HepG2 (cell line): ENCODE data around the gene GJC1. TPM values are rescaled to one million over a fixed set of nuclear protein-coding genes. Genes with fewer than 3 reads are reported as not detected.

Experiments used
- ATAC-seq: fragments of 200-7000 bp; cut with Tn5 transposase; 3 replicates; pipeline ENCODE4 v1.9.1; 2020; ENCODE audit warnings: mild to moderate bottlenecking, moderate library complexity
- BruUV-seq: library from RNA; stranded (reverse); fragments of 400-500 nt; replicated peaks from 2 replicates; lab custom pipeline; 2021; lab: Mats Ljungman, UMichigan
- CTCF ChIA-PET: fragments of 300-600 bp; formaldehyde crosslinking; extraction: SDS; loops from one replicate; lab custom pipeline; 2021; ENCODE audit warnings: low total read pairs, inconsistent platforms, low intra/inter-chr PET ratio; lab: Yijun Ruan, JAX
- POLR2A ChIA-PET: fragments of 350-600 bp; sonication (Branson Sonifier 250); formaldehyde crosslinking; loops from one replicate; lab custom pipeline; 2020; ENCODE audit warnings: antibody characterized with exemption, inconsistent platforms; lab: Yijun Ruan, JAX
- DNase-seq: peaks from one replicate; pipeline ENCODE4 v3.0.0-alpha.2; 2015; ENCODE audit warnings: low spot score
- FAIRE-seq: peaks from 3 replicates; lab custom pipeline; 2011; peaks lifted over from hg19 to GRCh38; lab: Jason Lieb, UNC
- H2AFZ ChIP-seq: one replicate; pipeline ENCODE4 v1.6.1; 2011; ENCODE audit warnings: low read length, inconsistent platforms
- H3K27ac ChIP-seq: fragments of 300-600 bp; 3 replicates; pipeline ENCODE4 v1.8.0; 2011; ENCODE audit warnings: mixed run types, mild to moderate bottlenecking, mixed read lengths, low read length, inconsistent platforms; ENCODE audit not compliant: insufficient read depth; ENCODE audit errors: extremely low read length
- H3K27me3 ChIP-seq, 2 experiments: fragments of 200-600 bp in 1 of 2; 2 replicates in 1 of 2; 3 replicates in 1 of 2; pipeline versions ENCODE4 v1.6.0 to v1.8.0; 2011; ENCODE audit warnings: low read length in 2 of 2, mild to moderate bottlenecking in 2 of 2, moderate library complexity in 2 of 2, inconsistent platforms in 1 of 2; ENCODE audit not compliant: insufficient read depth in 2 of 2, control insufficient read depth in 1 of 2
- H3K36me3 ChIP-seq, 2 experiments: fragments of 200-600 bp in 1 of 2; replicated peaks in 1 of 2; 2 replicates in 1 of 2; 3 replicates in 1 of 2; pipeline versions ENCODE4 v1.5.1 to v1.8.0; 2011; ENCODE audit warnings: low read length in 2 of 2, inconsistent platforms in 1 of 2; ENCODE audit not compliant: insufficient read depth in 2 of 2, control insufficient read depth in 1 of 2
- H3K4me1 ChIP-seq: 2 replicates; pipeline ENCODE4 v1.5.1; 2012; ENCODE audit warnings: low read length, inconsistent platforms; ENCODE audit not compliant: insufficient read depth
- H3K4me2 ChIP-seq: 2 replicates; pipeline ENCODE4 v1.6.0; 2011; ENCODE audit warnings: low read depth, low read length, inconsistent platforms
- H3K4me3 ChIP-seq, 3 experiments: fragments of 200-600 bp in 1 of 3; sonication (generic), shearing (Covaris generic) in 1 of 3; replicated peaks in 1 of 3; 2 replicates each; pipeline ENCODE4 v1.5.1; 2011 to 2016; ENCODE audit warnings: low read length in 3 of 3, inconsistent platforms in 2 of 3, low read depth in 2 of 3, mild to moderate bottlenecking in 2 of 3, control low read depth in 1 of 3, mixed read lengths in 1 of 3; ENCODE audit not compliant: insufficient read depth in 1 of 3
- H3K79me2 ChIP-seq: one replicate; pipeline ENCODE4 v1.6.1; 2011; ENCODE audit warnings: low read length, inconsistent platforms; ENCODE audit not compliant: insufficient read depth
- H3K9ac ChIP-seq: 2 replicates; pipeline ENCODE4 v1.6.0; 2011; ENCODE audit warnings: mild to moderate bottlenecking, low read depth, low read length, inconsistent platforms; ENCODE audit not compliant: insufficient read depth
- H3K9me3 ChIP-seq: 2 replicates; pipeline ENCODE4 v1.5.1; 2012; ENCODE audit warnings: mild to moderate bottlenecking, low read length
- H4K20me1 ChIP-seq: 2 replicates; pipeline ENCODE4 v1.6.0; 2011; ENCODE audit warnings: inconsistent platforms, mild to moderate bottlenecking, low read length, moderate library complexity; ENCODE audit not compliant: insufficient read depth
- HNRNPUL1 ChIP-seq: fragments of 200-400 bp; formaldehyde crosslinking; IDR thresholded peaks from 2 replicates; pipeline ENCODE4 v1.6.1; 2017; ENCODE audit warnings: low read depth, mild to moderate bottlenecking, low read length, moderate library complexity
- KDM4B ChIP-seq: sonication (generic); formaldehyde crosslinking; IDR thresholded peaks from 2 replicates; pipeline ENCODE4 v1.4.0; 2020; ENCODE audit warnings: missing genetic modification reagents
- KDM5A ChIP-seq: fragments of 200-600 bp; sonication (generic); IDR thresholded peaks from 2 replicates; pipeline ENCODE4 v1.7.0; 2018; ENCODE audit warnings: antibody characterized with exemption, mild to moderate bottlenecking, low read length, borderline replicate concordance
- RXRA ChIP-seq: sonication (generic); formaldehyde crosslinking; IDR thresholded peaks from 2 replicates; pipeline ENCODE4 v1.5.1; 2020; ENCODE audit warnings: missing genetic modification reagents
- STAT5B ChIP-seq: sonication (generic); formaldehyde crosslinking; IDR thresholded peaks from 2 replicates; pipeline ENCODE4 v1.4.0; 2020; ENCODE audit warnings: missing genetic modification reagents
- ZBTB20 ChIP-seq: sonication (generic); formaldehyde crosslinking; IDR thresholded peaks from 2 replicates; pipeline ENCODE4 v1.8.1; 2023; ENCODE audit warnings: missing genetic modification reagents, low read depth, mild to moderate bottlenecking, borderline replicate concordance
- ZFP82 ChIP-seq: sonication (generic); formaldehyde crosslinking; IDR thresholded peaks from 2 replicates; pipeline ENCODE4 v1.5.1; 2020; ENCODE audit warnings: mild to moderate bottlenecking, missing genetic modification reagents, borderline replicate concordance
- ZNF34 ChIP-seq: sonication (generic); formaldehyde crosslinking; IDR thresholded peaks from 2 replicates; pipeline ENCODE4 v1.4.0; 2020; ENCODE audit warnings: mild to moderate bottlenecking, missing genetic modification reagents, borderline replicate concordance
- WGBS: methylation state at CpG from one replicate; pipeline ENCODE4 v1.1.6; 2017; ENCODE audit warnings: low lambda C conversion rate; 5-methylcytosine and 5-hydroxymethylcytosine counted together
- in situ Hi-C: cut with HindIII; loops from 2 replicates; pipeline ENCODE4 v1.10.0; 2017; ENCODE audit warnings: low pct_unique_long_range_greater_than_20kb; ENCODE audit not compliant: extremely low pct_ligation_motif_present
- intact Hi-C: fragments of 100-400 bp; cut with micrococcal nuclease; formaldehyde crosslinking; loops from one replicate; pipeline ENCODE4 v1.10.0; 2022; ENCODE audit not compliant: unreplicated experiment
- polyA plus RNA-seq, 8 experiments: library from polyadenylated mRNA; depleted of rRNA in 3 of 8; stranded (reverse) in 7 of 8; unstranded in 1 of 8; fragments of >200 nt; fragmentation: Illumina TruSeq in 4 of 8; extraction: Trizol in 4 of 8; gene quantifications; 2 replicates each; pipeline versions ENCODE4 v1.2.1 to v1.2.3, GENCODE V29; 2011 to 2016; ENCODE audit warnings: low read depth in 4 of 8, missing spikeins in 1 of 8, mixed read lengths in 1 of 8; ENCODE audit not compliant: insufficient read depth in 1 of 8
- total RNA-seq, 5 experiments: library from RNA; depleted of rRNA; stranded (reverse); fragments of >200 nt; fragmentation: Illumina TruSeq; extraction: Trizol; gene quantifications; 2 replicates each; pipeline ENCODE4 v1.2.3, GENCODE V29; 2016; ENCODE audit warnings: low read depth in 1 of 5
- TF ChIP-seq, protein P1 (sequence below): sonication (generic); formaldehyde crosslinking; IDR thresholded peaks from 2 replicates; pipeline ENCODE4 v1.5.1; 2020; ENCODE audit warnings: mild to moderate bottlenecking, missing genetic modification reagents, moderate library complexity

Gene GJC1
- total and polyA plus RNA-seq, 2 of the 13 experiments (the other 11 are each of a cell fraction or from before 2014, with no cell fraction given): 1.7 TPM

GRCh38 chr17:44804302-44805089 lies 25.6 kb downstream of the GJC1 start:
- TF ChIP-seq ZFP82 (CRISPR knock-in tag) (no peak), RXRA (CRISPR knock-in tag) (no peak), ZNF34 (CRISPR knock-in tag) (no peak), STAT5B (CRISPR knock-in tag) (no peak), ZBTB20 (CRISPR knock-in tag) (no peak), KDM5A (no peak), HNRNPUL1 (no peak), KDM4B (CRISPR knock-in tag) (no peak)
- TF ChIP-seq, protein P1, sequence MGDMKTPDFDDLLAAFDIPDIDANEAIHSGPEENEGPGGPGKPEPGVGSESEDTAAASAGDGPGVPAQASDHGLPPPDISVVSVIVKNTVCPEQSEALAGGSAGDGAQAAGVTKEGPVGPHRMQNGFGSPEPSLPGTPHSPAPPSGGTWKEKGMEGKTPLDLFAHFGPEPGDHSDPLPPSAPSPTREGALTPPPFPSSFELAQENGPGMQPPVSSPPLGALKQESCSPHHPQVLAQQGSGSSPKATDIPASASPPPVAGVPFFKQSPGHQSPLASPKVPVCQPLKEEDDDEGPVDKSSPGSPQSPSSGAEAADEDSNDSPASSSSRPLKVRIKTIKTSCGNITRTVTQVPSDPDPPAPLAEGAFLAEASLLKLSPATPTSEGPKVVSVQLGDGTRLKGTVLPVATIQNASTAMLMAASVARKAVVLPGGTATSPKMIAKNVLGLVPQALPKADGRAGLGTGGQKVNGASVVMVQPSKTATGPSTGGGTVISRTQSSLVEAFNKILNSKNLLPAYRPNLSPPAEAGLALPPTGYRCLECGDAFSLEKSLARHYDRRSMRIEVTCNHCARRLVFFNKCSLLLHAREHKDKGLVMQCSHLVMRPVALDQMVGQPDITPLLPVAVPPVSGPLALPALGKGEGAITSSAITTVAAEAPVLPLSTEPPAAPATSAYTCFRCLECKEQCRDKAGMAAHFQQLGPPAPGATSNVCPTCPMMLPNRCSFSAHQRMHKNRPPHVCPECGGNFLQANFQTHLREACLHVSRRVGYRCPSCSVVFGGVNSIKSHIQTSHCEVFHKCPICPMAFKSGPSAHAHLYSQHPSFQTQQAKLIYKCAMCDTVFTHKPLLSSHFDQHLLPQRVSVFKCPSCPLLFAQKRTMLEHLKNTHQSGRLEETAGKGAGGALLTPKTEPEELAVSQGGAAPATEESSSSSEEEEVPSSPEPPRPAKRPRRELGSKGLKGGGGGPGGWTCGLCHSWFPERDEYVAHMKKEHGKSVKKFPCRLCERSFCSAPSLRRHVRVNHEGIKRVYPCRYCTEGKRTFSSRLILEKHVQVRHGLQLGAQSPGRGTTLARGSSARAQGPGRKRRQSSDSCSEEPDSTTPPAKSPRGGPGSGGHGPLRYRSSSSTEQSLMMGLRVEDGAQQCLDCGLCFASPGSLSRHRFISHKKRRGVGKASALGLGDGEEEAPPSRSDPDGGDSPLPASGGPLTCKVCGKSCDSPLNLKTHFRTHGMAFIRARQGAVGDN (CRISPR knock-in tag): no peak
- Histone ChIP-seq H3K4me2 (no peak overlapping the region), H3K9me3 (no peaks in the 10 kb centered on the region), H3K27ac (no peak overlapping the region), H4K20me1 (no peaks in the 10 kb centered on the region), H3K4me3 (no peak overlapping the region), H3K9ac (no peak overlapping the region), H2AFZ (no peak overlapping the region), H3K4me1 (no peaks in the 10 kb centered on the region), H3K79me2 (no peaks in the 10 kb centered on the region), H3K36me3 (peaks cover 0 to 3% of the 10 kb centered on the region in 2 experiments; a peak in 3 of 5 replicates), H3K27me3 (no peaks in the 10 kb centered on the region)
- no TSS peak for BruUV-seq
- in situ Hi-C loops (no loop called here), intact Hi-C loops (no loop called here)
- POLR2A ChIA-PET: no interaction called here
- FAIRE-seq (no peak), ATAC-seq (no peak), DNase-seq (no peak)
- WGBS: 84% methylated on average over 10 of the region's 10 CpGs
- CTCF ChIA-PET: interaction anchor here (1.1 kb wide), 1 partner anchor 11 kb away, joined by 4 read pairs; no protein-coding TSS in a partner anchor
